ENCODE data around the gene ZEB2.
A peak's percentile ranks its signal among the peaks of the same experiment; 100 is the strongest.

ZEB2 gene

DNA sequence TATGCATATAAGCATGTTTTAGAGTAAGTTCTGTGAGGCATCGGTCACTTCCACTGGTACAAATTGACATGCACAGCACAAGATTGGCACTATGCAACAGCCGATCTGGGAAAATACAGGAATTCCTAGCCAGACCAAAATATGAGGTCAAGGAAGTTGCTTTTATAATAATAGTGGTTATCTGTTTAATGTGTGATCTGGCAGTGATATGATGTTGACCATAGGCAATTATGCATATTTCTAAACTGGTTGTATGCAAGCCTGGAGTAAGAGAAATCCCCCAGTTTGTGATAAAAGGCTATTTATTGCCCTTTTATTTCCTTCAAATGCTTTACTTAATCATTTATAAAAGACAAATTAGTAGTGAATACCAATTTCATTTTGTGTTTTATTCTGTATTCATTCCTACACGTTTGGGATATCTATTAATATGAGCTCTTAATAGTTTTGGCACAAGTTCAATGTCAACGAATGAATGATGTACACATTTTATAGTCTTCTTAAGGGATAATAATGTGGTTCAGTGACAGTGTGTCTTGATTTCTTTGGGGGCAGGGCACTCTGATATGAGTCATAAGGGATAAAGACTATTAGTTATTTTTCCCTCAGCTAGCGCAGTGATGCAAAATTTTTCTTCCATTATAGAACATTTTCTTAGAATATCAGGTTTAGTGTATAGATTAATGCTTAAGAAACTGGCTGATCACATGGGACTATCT lies 34.7 kb upstream of the ZEB2 start:
- no peak overlapping the region for H3K4me3 ChIP-seq (ENCODE audit: low read length)
- DNase-seq (ENCODE audit: low read depth), result no peak
- TF ChIP-seq, protein P1, sequence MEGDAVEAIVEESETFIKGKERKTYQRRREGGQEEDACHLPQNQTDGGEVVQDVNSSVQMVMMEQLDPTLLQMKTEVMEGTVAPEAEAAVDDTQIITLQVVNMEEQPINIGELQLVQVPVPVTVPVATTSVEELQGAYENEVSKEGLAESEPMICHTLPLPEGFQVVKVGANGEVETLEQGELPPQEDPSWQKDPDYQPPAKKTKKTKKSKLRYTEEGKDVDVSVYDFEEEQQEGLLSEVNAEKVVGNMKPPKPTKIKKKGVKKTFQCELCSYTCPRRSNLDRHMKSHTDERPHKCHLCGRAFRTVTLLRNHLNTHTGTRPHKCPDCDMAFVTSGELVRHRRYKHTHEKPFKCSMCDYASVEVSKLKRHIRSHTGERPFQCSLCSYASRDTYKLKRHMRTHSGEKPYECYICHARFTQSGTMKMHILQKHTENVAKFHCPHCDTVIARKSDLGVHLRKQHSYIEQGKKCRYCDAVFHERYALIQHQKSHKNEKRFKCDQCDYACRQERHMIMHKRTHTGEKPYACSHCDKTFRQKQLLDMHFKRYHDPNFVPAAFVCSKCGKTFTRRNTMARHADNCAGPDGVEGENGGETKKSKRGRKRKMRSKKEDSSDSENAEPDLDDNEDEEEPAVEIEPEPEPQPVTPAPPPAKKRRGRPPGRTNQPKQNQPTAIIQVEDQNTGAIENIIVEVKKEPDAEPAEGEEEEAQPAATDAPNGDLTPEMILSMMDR (conservative IDR thresholded peaks at IDR 0.05; ENCODE audit: low read length), result no peak

DNA sequence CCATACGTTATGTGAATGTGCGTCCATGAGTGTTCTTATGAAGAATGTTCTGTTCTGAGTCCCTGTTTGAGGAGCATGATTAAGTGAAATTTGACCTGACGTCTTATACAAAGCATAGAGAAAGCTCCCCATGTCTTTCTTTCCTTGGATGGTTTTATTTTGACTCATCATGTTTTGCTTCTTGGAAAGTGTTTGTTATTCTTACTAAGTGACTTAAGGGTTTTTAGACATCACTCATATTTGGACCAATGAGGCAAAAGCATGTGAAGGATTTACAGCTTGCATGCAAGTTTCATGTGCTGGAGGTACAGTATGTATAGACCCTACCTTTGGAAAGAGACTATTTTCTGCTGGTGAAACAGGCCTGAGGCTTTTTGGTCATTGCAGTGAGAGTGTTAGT lies 33.5 kb upstream of the ZEB2 start:
- no peak overlapping the region for H3K4me3 ChIP-seq (ENCODE audit: low read length)
- TF ChIP-seq, protein P1 (conservative IDR thresholded peaks at IDR 0.05; ENCODE audit: low read length), result no peak
- peak; percentile 62 for DNase-seq (ENCODE audit: low read depth)

DNA sequence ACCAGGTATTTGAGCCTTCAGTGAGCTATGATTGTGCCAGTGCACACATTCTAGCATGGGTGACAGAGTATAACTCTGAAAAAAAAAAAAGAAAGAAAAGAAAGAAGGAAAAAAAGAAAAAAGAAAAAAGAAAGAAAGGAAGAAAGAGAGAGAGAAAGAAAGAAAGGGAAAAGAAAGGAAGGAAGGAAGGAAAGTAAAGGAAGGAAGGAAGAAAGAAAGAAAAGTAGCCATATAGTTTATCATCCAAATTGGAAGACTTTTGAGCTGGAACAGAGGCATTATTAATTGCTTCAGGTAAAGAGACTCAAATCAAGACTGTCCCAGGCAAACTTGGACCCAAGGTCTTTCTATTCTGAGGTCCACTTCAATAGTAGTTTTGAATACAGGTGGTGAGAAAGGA lies 32.9 kb upstream of the ZEB2 start:
- no peak for DNase-seq (ENCODE audit: low read depth)
- no peak overlapping the region for H3K4me3 ChIP-seq (ENCODE audit: low read length)
- TF ChIP-seq, protein P1 (conservative IDR thresholded peaks at IDR 0.05; ENCODE audit: low read length), result no peak

DNA sequence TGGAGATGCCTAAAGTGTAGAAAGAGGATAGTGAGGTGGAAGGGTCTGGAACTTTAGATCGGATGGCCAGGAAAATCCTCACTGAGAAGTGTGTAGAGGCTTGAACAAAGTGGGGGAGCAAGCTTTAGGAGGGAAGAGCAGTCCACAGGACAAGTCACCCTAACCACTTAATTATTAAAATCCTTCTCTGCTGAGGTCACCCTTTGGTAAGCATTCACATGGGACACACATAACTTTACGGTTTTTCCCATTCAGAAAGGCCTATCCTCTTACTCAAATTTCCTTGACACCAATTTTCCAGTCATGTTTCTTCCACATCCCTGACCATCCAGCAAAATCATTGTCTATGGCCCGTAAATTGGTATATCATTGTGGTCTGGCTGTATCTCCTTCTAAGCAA lies 31.0 kb upstream of the ZEB2 start:
- H3K4me3 ChIP-seq (ENCODE audit: low read length), result no peak overlapping the region
- DNase-seq (ENCODE audit: low read depth), result peak; percentile 13
- TF ChIP-seq, protein P1 (conservative IDR thresholded peaks at IDR 0.05; ENCODE audit: low read length), result no peak

DNA sequence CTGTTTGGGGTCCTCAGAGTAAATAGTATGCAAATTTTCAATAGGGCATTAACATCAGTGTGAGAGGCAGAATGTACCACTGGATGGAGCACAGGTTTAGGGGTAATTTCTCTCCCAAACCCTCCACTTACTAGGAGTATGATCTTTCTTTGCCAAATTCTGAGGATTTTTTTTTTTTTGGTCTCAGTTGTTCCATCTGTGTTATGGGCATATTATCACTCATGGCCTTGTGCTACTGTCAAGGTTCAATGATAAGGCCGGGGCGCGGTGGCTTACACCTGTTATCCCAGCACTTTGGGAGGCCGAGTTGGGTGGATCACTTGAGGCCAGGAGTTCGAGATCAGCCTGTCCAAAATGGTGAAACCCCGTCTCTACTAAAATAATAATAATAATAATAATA lies 30.2 kb upstream of the ZEB2 start:
- TF ChIP-seq, protein P1 (conservative IDR thresholded peaks at IDR 0.05; ENCODE audit: low read length), result no peak
- H3K4me3 ChIP-seq (ENCODE audit: low read length), result no peak overlapping the region
- no peak for DNase-seq (ENCODE audit: low read depth)

DNA sequence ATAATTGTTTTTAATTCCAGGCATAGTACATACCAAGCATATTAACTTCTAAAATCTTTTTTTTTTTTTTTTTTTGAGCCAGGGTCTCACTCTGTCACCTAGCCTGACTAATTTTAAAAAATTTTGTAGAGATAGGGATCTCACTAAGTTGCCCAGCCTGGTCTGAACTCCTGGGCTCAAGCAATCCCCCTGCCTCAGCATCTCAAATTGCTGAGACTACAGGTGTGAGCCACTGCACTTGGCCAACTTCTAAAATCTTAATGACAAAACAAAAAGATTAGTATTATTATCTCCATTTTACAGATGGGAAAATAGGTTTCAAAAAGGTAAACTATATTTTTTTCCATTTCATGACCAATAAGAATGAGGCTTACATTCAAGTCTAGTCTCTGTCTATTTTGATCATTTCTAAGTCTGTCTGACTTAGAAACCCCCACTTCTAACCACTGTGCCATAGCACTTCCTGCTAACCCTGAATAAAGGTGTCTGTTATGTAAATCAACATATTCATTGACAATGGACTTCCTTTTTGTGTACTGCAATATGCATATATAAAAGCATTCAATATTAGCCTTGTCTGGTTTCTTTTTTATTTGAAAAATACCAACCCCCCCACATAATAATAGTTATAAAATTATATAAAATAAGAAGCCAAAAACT lies 28.7 kb upstream of the ZEB2 start:
- H3K4me3 ChIP-seq (ENCODE audit: low read length), result no peak overlapping the region
- no peak for DNase-seq (ENCODE audit: low read depth)
- TF ChIP-seq, protein P1 (conservative IDR thresholded peaks at IDR 0.05; ENCODE audit: low read length), result no peak

DNA sequence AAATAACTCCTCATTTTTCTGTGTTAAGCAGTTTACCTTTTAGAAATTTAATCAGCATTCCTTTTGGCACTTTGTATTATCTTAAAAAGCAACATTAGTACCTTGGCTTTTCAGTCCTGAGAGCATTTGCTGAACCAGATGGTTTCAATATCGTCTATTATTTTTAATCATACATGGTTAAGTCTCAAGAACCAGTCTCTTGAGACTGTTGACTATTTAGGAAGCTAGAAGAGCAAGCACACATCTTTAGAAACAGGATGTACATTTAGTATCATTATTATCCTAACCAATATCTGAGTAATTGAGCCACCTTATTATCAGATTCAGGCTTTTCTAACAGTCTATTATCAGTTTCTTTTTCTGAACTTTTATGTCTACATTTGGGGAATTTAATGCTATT lies 28.2 kb upstream of the ZEB2 start:
- no peak overlapping the region for H3K4me3 ChIP-seq (ENCODE audit: low read length)
- no peak for DNase-seq (ENCODE audit: low read depth)
- TF ChIP-seq, protein P1 (conservative IDR thresholded peaks at IDR 0.05; ENCODE audit: low read length), result no peak

All from AG10803 (cell line).